HG02884 (cell line): Measurements from ENCODE around the gene GLRX2.
"Not testable (repeated sequence)": the region's sequence is repeated elsewhere in the genome, so short reads cannot be mapped to it uniquely, and the experiment has no call there.

ENCODE experiments used
- ATAC-seq: cut with Tn5 transposase; IDR thresholded peaks from one replicate; pipeline ENCODE4 v1.9.1; 2021; ENCODE audit warnings: mild to moderate bottlenecking, moderate library complexity; ENCODE audit not compliant: unreplicated experiment

Gene GLRX2

DNA sequence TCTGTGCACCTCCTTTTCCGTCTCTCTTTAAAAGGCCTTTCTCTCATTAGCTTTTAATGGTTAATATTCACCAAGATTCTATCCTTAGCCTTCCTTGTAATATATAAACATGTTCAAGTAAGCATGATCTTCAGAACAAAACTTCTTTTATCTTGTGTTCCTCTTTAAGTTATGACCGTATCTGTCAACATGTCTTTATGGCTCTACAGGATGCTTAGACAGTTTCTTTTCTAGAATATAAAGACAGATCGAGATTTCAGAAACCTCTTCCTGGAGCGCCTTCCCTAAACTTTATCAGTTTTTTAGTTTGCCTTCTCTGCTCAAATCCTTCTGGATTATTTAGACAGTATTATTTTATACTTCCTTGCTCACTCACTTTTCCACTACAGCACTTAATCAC lies 38.6 kb downstream of the GLRX2 start:
- ATAC-seq, result no peak

DNA sequence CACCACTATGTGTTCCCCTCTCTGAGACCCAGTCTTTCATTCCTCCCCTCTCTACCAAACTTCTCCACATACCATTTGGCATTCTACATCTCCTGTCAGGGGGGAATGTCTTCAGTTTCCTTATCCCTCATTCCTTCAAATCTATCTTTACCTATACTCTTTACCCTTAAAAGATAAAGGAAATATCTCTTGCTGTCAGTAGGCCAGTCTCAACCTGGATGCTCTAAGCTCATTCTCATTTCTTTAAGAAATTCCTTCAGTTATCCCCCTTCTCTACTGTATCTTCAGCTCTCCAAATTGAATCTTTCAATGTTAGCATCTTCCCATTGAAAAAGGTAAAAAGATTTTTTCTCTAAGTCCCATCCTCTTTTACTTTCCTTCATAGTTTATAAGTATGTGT lies 39.3 kb downstream of the GLRX2 start:
- no peak for ATAC-seq

DNA sequence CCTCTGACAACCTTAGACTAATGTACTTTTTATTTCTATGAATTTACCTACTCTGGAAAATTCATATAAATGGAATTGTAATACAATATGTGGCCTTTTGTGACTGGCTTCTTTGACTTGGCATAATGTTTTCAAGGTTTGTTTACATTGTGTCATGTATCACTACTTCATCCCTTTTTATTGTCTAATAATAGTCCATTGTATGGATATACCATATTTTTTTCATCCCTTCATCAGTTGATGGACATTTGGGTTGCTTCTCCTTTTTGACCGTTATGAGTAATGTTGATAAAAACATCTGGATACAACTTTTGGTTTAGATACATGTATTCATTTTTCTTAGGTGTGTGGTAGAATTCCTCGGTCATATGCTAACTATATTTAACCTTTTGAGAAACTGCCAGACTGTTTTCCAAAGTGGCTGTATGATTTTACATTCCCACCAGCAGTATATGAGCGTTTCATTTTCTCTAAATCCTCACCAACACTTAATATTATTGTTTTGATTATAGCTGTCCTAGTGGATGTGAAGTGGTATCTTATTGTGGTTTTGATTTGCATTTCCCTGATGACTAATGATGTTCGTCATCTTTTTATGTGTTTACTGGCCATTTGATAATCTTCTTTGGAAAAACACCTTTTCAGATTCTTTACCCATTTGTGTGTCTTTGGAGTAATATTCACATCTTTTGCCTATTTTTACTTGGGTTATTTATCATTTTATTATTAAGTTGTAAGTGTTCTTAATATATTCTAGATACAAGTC lies 42.3 kb downstream of the GLRX2 start:
- ATAC-seq, result no peak

DNA sequence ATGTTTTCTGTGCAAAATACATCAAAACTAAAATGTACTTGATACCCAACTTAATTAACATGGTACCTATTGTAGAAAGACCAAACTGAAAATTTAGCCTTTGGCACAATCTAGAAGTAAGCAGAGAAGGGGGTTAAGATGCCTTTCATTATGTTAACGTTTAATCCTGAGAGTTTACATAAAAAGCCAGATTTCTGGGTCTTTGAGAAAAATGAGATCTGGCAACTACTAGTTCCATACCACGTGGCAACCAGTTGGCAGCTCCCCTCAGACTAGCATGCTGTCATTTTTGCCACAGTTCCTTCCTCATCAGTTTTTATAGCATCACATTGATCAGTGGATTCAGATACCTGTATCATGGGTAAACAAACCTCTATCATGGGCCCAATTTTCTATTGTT lies 44.3 kb downstream of the GLRX2 start:
- no peak for ATAC-seq

DNA sequence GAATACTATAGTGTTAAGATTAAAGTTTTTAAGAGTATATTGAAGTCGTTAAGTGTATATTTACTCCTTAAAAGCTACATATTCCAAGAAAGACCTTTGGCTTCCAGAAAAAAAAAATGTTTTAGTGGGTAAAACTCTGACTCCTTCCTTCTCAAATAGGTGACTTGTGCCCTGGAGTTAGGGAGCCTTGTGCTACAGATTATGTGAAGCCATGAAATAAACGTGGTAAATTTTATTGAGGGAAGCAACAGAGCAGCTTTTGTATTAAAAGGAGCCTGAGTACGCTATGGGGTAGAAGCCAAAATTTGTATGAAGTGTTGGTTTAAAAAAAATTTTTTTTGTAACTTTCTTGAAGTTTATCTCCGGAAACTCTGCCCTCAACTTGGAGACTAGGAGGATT lies 44.8 kb downstream of the GLRX2 start:
- no peak for ATAC-seq

DNA sequence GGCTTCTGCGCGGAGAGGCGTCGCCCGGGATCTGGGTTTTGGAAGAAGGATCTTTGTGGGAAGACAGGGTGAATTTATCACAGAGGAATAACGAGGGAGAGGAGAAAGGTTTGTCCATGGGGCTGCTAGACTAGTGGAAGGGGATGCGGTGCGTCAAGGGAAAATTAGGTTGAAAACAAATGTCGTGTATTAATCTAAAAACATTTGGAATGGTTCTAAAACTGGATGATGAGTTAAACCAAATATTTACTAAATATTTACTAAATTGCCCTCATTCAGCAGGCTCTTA lies 45.2 kb downstream of the GLRX2 start:
- no peak for ATAC-seq

DNA sequence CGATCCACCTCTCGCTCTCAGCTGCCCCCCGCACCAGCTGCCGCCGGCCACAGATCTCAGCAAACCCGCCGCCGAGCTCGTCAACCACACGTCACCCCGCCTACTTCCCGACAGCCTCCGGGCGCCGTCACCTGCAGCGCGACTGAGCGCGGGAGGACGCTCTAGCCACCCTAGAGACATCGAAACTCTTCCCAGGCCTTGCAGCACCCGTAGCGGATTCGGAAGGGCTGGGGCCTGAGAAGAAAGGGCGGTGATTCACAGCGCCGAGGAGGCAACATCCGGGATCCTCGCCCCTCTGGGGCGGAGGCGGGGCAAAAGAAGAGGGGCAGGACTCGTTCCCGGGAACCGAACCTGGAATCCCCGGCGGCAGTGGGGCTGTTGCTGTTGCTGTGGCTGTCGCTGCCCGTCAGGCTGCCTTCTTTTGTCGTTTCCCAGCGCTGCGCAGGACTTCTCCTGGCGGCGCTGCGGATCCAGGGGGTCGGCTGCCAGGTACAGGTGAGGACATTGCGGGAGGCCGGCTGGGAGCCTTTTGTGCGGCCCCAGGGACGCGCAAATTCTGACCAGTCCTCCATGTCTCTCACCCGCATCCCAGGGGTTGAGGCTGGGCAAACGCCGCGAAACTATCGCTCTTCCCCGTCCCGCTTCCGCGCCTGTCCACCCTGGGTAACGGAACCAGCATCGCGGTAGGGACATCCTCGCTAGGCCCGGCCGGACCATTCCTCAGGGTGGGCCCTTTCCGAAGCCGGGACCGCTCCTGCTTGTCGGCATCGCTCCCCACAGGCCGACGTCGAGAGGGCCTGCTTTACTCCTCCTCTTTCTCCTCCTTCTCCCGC lies 45.7 kb downstream of the GLRX2 start, which contains the start of the genes RO60 and UCHL5:
Gene RO60 (plus strand): TSS at position 331 of the 833 bp plus-strand sequence. CDS start 9,443 bp downstream, outside the sequence.
Gene UCHL5 (minus strand): TSS at position 79 of the 833 bp plus-strand sequence. CDS start 100 bp downstream, outside the sequence.
- peak; percentile 91 for ATAC-seq

DNA sequence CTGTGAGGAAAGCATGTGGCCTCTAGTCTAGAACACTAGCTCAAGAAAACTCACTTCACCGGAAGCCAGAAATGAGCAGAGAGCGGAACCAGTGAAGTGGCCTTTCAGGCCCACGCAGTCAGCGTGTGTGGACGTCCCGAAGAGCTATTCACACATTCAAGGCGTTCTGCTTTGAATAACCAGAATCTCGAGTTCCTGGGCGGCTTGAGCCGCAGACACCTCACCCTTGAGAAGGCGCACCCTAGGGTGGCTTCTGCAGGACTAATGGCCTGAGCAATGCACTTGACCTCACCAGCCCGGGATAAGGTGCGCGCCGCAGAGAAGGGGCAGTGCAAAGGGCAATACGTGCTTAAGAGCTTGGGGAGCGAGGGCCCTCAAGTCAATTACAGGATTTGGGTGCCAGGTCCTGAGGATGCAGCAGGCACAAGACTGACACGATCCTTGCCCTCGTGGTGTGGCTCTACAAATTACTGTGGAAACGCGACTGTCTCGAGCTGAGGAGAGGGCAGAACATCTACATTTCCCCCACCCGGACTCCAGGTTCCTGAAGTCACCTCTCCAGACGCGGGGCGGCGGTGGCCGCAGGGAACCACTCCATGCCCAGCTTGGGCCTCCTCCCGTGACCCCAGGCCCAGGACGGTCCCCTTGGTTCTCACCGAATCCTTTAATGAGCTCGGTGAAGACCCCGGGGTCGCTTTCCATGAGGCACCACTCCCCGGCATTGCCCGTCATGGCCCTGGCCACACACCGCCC lies 46.5 kb downstream of the GLRX2 start:
- peak; percentile 48 for ATAC-seq

DNA sequence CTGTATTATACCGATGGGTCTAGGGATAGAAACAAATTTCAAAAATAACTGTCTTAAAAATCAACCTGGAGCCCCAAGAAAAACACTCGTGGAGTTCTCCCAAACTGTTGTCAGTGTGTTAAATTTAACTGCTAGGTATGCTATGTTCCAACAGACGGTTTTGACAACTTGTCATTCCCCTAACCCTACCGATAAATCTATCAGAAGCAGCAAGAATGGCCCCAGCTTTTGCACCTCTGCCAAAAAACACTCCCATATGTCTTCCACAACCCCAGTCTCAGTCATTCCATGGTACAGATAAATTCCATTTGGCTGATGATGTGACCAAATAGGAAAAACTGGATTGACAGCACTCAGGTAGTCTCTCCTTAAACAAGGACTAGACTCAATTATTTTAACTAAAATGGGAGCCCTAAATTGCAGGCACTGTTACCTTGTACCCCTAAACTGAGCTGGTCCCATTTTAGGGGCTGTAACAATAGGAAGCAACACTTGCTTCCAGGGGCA lies 51.0 kb downstream of the GLRX2 start:
- ATAC-seq, result no peak

DNA sequence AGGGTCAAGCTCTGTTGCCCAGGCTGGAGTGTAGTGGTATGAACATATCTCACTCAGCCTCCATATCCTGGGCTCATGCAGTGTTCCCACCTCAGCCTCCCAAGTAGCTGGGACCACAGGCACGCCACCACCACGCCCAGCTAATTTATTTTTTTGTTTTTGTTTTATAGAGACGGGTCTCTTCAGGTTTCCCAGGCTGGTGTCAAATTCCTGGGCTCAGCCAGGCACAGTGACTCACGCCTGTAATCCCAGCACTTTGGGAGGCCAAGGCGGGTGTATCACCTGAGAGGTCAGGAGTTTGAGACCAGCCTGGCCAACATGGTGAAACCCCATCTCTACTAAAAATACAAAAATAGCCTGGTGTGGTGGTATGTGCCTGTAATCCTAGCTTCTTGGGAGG lies 56.3 kb downstream of the GLRX2 start:
- not testable (repeated sequence) for ATAC-seq
